ENCODE results near the gene PCSK6.

DNA sequence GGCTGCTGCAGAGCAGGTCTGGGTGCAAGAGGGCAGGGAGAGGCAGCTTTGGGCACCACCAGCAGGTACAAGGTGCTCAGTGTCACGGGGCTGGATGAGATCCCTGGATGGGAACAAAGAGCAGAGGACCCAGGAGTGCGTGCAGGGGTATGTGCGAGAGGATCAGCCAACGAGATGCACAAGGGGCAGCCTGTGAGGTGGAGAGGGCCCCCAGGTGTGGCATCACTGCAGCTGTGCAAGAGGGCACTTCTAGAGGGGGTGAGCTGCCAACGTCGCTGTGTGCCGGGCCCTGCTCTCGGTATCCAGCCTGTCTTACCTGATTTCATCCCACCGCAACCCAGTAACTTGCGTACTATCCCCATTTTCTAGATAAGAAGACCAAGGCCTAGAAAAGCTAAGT, 127.1 kb downstream of the PCSK6 start:
- TF ChIP-seq POLR2A (IDR thresholded peaks at IDR 0.05) (no peak), POLR2AphosphoS5 (IDR thresholded peaks at IDR 0.05) (no peak)
- TF ChIP-seq, protein P1, sequence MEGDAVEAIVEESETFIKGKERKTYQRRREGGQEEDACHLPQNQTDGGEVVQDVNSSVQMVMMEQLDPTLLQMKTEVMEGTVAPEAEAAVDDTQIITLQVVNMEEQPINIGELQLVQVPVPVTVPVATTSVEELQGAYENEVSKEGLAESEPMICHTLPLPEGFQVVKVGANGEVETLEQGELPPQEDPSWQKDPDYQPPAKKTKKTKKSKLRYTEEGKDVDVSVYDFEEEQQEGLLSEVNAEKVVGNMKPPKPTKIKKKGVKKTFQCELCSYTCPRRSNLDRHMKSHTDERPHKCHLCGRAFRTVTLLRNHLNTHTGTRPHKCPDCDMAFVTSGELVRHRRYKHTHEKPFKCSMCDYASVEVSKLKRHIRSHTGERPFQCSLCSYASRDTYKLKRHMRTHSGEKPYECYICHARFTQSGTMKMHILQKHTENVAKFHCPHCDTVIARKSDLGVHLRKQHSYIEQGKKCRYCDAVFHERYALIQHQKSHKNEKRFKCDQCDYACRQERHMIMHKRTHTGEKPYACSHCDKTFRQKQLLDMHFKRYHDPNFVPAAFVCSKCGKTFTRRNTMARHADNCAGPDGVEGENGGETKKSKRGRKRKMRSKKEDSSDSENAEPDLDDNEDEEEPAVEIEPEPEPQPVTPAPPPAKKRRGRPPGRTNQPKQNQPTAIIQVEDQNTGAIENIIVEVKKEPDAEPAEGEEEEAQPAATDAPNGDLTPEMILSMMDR (IDR thresholded peaks at IDR 0.05): no peak
